Ramos (cell line): ENCODE measurements around the gene TNIP1.

Experiments used
- in situ Hi-C: fragments of 300-500 bp; cut with MboI; formaldehyde crosslinking; loops from one replicate; pipeline ENCODE4 v1.14.3; 2022; ENCODE audit warnings: low sequenced_read_pairs; ENCODE audit not compliant: unreplicated experiment

The TNIP1 gene

DNA sequence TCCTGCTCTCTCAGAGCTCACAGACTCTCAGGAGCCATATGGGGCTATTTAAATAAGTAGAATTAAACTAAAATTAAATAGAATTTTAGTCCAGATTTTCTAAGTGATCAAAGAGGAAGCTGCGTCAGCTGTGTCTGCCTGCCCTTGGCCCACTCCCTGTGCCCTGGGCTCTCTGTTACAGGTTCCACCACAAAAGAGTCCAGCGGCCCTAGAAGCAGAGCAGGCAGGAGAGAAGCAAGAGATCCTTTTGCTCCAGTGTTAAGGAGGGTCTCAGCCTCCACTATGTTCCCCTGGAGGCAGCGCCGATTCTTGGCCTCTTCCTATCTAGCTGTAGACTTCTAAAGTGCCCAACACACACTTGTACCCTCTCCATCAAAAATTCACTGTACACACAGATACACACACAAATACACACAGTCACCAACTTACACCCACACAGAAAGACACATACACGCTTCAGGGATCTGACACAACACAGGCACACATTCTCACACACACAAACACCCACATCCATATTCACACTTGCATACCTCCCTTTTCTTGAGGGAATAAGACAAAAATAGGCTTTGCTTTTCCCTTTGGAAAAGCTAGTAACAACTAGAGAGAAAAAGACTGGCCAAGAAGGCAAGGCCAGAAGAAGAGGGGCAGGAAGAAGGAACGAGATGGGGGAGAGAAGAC lies 5.5 kb upstream of the TNIP1 start:
- in situ Hi-C loops: no loop called here

DNA sequence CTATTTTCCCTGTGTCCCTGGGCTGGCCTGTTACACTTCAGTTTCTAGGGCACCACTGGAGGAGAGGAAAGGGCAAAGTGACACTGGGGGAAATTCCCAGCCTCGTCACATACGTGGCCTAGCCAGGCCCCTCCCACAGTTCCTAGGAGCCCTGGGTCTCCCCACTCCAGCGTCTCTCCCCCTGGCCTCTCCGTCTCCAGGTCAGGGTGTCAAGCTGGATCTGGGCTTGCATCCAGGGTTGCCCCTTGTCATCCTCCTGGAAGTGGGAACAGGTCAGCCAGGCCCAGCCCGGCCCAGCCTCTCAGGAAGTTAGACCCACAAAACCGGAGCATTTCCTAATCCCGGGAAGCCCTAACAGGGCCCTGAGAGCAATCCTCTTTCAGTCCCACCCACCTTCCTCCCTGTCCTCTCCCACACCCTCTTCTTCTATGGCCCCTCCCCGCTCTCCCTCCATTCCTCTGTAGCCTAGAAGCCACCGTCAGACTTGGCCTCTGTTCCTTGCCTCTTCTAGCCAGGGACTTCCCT lies 4.7 kb upstream of the TNIP1 start:
- in situ Hi-C loops: no loop called here

DNA sequence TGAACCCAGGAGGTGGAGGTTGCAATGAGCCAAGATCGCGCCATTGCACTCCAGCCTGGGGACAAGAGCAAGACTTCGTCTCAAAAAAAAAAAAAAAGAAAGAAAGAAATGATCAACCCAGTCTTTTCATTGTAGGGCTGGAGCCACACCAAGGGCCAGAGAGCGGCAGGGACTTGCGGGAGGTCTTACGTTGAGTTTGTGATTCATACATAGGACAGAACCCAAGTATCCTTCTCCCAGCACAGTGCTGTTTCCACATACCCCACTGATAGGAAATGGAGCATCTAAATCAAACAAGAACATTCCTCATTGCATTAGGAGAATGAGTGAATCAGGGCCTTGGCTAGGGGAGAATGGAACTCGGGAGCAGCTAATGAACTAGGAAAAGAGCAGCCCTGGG lies 3.5 kb upstream of the TNIP1 start:
- in situ Hi-C loops: no loop called here

DNA sequence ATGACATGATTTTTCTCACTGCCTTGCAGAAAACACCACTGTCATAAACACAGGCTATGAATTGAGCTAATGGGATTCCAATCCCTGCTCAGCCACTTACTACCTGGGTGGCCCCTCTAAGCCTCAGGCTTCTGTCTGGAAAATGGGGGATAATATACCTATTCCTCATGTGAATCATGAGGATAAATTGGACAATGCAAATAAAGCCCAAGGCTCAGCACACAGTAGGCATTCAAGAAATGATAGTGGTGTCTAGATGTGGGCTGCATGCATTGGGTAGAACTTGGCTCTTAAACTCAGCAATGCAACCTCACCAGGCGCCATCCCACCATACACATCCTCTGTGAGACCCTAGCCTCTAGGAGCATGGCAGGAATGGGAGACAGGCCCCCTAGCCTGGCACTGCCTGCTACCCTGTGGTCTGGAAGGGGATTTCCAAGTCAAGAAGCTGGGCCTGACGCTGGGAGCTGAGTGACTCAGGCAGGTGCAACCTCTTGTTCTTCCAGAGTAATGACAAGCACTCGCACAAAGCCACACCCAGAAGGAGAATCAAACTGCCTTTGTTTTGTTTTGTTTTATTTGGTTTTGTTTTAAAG lies 2.3 kb upstream of the TNIP1 start:
- in situ Hi-C loops: no loop called here

DNA sequence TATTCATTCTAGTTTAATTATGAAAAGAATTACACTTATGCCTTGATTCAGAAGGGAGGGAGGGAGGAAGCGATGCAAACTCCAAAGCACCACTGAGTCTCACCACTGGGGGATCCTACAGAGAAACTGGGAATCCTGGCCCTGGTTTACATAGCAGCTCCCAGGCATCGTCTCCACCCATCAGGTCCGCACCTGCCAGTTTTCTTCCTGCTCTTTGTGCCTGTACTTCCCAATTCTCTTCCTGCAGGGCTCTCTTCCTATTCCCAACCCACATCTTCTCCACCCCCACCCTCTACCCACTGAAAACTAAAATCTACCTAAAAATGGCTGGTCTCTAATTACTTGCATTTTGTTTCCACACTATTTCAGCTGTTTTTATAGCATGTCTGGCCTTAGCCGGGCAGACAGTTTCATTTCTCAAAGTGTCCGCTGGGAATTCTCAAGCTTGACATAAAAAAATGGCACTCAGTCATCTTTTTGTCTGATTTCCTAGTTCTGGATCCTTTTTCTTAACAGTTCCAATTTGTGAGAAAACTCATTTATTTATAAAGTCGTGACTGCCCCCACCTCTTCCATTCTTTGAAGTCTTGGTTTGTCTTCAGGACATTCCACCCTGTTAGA lies 1.6 kb upstream of the TNIP1 start:
- in situ Hi-C loops: no loop called here

DNA sequence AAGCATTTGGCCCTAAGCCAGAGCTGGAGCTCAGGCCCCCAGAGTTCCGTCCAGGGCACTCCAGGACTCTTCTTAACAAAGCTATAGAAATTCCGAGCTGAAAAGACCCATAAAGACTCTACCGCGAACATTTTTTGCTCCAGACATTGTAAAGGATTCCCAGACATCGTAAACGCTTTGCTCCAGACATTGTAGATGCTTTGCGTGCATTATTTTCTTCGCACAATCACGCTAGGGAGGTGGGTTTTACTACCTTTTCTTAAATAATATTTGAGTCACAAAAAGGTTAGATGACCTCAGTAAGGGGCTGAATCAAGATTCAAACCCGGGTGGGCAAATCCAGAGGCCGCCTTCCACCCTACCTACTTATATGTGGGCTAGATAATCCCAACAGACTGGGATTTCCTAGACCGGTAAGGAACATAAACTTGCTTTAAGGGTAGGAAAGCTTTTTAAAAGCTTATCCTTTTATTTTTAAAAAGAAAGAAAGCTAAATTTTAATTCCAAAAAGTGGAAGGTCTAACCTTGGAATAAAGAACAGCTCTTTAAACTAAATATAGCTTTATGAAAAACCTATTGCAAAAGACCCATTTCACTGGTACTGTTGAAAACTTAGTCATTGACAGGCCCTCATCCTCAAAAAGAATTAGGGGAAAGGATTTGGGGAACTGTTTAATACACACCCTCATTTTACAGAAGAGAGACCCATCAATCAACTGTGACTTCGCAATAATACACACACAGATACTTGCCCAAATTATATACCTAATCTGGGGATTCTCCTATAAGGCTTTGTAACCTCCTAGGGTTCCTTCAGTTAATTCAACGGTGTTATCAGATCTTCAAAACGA lies 822 bp upstream of the TNIP1 start:
- in situ Hi-C loops: no loop called here

DNA sequence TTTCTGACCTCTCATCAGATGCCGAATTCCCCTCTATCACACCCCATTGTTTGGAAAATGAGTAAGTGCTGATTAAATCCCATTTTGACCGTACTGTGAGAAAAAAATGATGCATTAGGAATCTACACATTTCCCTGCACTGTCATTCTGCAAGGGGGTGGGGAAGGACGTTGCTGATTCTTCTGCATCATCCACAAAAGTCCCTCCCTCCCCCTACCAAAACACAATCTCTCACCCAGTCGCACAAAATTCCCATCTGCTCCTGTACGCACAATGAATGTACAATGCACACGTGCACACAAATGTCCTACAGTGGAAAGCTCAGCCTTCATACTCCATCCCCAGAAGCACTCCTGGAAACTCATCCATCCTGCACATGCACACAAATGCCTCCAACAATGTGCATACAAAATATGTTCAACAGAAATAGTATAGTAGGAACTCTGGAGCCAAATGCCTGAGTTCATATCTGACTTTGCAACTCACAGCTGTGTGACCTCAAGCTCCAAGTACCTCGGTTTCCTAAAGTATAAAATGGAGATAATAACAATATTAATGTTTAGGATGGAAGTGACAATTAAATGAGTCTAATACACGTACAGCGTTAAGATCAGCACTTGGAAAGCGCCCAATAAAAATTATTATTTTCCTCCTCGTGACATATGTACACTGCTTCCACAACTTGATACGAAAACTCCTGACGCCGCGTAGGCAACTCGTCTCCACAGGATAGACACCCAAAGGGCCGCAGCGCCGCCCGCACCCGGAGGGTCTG lies 809 bp downstream of the TNIP1 start:
- in situ Hi-C loops: no loop called here

DNA sequence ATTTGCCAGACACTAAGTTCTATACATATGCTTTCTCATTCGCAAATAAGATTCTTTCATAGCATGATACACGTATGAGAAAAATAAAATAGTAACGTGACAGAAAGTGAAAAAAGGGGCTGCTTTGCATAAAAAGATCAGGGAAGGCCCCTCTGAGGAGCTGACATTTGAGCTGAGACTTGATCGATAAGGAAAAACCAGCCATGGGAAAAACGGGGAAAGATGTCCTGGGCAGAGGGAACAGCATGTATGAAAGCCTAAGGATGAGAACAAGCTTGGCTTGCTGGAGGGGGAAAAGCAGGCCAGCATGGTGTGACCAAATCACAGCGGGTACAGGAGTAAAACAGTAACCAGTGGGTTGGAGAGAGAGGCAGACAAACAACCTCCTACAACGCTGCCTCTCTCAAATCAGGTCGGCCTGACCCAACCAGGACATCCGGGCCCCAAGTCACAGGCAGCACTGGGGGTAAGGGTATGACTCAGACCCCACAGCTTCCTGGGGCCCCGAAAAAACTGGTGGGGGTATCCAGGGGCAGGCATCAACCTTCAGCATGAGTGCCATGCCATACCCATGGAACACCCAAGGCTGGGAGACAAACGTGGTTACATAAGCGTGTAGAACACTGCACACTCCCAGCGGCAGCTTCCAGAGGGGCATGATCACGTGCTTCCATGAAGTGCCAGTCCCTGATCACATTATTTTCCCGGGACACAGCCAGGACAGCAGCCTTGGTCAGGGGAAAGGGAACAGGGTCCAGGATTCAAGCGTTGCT lies 2.2 kb downstream of the TNIP1 start:
- in situ Hi-C loops: no loop called here

DNA sequence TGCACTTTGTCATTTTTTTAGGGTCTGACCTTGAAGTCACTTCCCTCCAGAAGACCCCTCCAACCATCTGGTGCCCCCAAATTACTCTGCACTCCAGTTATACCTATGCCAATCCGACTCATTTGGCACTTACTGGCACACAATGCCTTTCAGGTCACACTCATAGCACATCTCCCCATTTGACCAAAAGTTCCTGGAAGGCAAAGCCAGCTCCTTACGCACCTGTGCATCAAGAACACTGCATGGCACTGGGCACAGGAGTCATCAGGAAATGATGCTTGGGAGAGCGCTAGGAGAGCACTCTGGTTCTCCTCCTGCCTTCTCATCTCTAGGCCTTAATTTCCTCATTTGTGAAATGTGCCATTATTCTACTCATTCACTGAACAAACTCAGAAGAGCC lies 2.9 kb downstream of the TNIP1 start:
- in situ Hi-C loops: no loop called here

DNA sequence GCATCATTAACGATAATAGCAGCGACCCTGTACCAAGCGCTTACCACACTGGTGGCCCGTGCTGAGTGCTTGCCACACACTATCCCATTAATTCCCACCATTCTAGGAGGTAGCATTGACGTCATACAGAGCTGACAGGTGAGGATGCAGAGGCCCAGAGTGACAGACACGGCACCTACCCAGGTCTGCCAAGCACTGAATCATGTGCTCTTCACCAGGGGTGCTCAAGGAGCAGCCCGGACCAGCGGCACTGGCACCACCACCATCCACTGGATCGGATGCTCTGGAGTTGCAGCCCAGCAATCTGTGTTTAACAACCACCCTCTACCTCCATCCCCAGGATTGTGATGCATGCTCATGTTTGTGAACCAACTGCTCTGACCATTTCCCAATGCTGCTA lies 3.4 kb downstream of the TNIP1 start:
- in situ Hi-C loops: no loop called here

DNA sequence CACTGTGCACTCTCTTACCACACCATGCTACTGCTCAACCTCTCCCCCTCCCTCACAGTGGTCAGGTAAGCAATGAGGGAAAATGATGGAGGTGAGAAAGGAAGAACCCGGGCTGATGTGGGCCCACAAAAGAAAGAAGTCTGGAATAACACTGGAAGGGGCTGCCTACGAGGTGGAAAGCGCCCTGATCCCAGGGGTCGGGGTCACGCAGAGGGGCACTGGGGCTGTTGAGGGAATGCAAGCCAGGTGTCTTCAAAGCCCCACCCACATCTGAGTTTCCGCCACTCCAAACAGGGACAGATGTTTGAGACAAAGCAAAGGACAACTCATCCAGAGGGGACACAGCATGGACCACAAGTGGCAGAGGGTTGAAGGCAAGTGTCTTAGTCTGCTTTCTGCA lies 4.2 kb downstream of the TNIP1 start:
- in situ Hi-C loops: no loop called here

DNA sequence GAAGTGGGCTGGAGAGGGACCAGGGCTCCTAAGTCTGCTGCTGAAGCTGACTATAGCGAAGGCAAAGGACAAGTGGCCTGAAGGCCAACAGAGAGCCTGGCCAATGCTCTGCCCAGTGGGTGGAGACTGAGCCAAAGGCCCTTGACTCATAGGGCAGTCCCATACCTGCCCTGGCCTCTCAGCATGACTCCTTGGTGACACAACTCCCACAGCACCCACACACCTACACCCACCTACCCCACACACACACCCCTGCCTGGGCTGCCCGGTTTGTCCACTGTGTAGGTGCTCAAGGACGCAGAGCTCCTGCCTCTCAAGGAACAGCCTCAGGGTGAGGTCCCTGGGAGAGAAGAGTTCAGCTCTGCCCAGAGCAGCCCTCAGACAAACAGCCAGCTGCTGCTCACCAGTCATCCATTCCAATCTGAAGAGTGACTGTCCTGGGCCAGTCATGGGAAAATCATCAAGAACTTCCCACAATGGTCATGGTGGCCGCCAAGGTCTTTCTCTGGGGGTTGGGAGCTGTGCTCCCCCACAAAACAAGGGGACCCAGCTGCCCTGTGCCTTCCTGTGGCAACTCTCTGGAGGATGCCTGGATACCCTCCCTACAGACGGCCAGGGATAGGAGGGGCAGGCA lies 5.0 kb downstream of the TNIP1 start:
- in situ Hi-C loops: no loop called here

DNA sequence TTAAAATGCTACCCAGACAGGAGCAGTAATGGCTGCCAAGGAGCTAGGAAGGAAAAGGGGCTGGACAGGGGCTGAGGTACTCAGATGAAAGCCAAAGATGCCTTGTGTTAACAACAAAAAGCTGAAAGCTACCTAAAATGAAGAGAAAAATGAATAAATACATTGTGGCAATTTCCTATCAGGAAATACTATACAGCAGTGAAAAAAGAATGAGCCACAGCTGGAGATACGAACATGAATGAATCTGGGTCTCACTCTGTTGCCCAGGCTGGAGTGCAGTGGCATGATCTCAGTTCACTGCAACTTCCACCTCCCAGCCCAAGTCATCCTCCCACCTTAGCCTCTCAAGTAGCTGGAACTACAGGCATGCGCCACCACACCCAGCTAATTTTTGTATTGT lies 6.3 kb downstream of the TNIP1 start:
- in situ Hi-C loops: no loop called here

DNA sequence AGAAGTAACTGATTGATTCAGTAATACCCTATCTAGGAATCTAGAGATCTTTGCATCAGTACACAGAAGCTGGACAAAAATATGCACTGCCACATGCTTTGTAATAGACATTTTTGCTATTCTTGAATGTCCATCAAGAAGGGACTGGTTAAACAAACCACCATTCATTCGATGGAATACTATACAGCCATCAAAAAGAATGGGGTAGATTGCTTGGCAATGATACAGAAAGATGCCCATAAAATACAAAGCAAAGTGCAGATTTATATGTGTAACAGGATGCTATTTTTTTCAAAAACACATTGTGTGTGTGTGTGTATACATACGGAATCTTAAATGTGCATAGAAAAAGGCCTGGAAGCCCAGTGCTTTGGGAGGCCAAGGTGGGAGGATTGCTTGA lies 7.6 kb downstream of the TNIP1 start:
- in situ Hi-C loops: no loop called here

DNA sequence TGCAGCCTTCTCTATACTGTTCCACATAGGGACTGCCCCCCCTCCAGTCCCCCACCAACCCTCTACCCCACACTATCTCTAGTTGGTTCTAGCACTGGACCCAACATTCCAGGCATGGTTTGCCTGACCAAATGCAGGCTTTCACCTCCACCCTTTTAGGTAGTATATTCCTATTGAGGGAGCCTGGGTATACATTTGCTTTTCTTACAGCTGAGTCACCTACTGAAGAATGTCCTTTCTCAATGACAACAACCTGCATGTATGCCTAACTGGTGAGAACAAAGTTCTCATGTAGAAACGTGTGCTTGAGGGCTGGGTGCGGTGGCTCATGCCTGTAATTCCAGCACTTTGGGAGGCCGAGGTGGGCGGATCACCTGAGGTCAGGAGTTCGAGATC lies 8.2 kb downstream of the TNIP1 start:
- in situ Hi-C loops: no loop called here

DNA sequence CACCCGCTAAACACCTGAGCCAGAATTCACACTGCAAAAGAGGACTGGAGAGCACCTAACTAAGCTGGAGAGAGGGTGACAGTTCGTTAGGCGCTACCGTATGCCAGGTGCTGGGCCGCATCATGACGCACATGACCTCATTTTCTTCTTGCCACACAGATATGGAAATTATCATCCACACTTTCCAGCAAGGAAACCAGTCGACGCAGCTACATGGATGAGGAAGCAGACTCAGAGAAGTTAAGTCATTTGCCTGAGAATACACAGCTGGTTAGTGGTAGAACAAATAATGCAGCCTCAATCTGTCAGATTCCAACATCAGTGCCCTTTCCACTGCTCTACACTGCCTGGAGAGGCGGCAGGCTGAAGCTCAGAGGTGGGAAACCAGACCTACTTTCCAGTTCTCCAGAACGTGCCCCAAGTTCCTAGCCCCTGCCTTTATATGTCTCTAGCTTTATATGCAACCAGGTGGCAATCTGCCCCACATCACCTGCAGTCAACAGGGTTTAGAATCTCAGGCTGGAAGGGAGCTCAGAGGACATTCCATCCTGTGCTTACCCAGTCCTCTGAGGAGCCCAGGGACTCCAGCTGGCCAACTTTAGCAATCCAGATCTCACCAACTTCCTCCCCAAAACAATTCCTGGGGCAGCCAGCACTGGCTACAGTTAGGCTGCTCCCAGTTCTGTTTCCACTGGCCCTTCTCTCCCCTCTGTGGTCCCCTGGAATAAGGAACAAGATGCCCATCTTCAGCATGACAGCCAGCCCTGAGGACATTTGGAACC lies 8.8 kb downstream of the TNIP1 start:
- in situ Hi-C loops: no loop called here

DNA sequence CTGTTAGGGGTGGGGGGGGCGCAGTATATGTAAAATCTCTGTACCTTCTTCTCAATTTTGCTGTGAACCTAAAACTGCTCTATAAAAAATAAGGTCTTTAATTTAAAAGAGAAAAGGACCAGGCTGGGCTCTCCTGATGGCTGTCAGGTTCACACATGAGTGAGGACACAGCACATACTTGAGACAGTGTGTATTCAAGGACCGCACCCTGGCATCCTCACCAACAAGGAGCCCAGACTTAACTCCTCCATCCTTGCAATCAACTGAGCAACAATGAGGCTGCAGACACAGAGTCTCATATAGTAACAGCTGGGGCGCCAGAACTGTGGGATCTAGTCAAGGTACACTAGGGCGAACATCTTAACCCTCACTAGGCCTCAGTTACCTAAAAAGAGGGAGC lies 9.8 kb downstream of the TNIP1 start:
- in situ Hi-C loops: no loop called here

DNA sequence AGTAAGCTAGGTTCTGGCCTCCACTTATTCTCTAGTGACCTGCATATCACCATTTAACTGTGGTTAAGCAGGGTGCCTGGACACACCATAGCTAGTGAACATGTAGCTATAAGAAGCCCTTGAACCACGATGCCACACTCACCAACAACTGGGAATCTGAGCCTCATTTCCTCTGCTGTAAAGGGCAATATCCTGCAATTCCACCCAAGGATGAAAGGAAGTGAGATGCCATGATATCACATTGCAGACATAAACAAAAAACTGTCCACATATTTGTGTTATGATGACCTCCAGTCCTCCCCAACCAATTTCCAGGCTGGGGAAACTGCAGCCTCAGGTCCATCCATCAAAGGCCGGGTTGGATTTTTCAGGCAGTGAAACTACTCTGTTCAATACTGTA lies 10.4 kb downstream of the TNIP1 start:
- in situ Hi-C loops: no loop called here
